GM23338 (cell line): Measurements from ENCODE around the gene ESYT2. TPM values are rescaled to one million over a fixed set of nuclear protein-coding genes. Genes with fewer than 3 reads are reported as not detected.

Experiments used
- ATAC-seq: fragments of 200-7000 bp; cut with Tn5 transposase; 3 replicates; pipeline ENCODE4 v1.9.1; 2020
- DNase-seq: peaks from one replicate; pipeline ENCODE4 v3.0.0-alpha.2; 2015; ENCODE audit warnings: low spot score
- H2AFZ ChIP-seq: fragments of 200-600 bp; sonication (generic); 2 replicates; pipeline ENCODE4 v1.8.0; 2016; ENCODE audit warnings: antibody characterized with exemption, mild to moderate bottlenecking, moderate library complexity
- H3F3A ChIP-seq: fragments of 200-600 bp; sonication (generic); replicated peaks from 2 replicates; pipeline ENCODE4 v1.8.0; 2017; ENCODE audit warnings: antibody characterized with exemption, mixed run types, low read depth
- H3K27ac ChIP-seq: fragments of 200-600 bp; sonication (generic); 2 replicates; pipeline ENCODE4 v1.6.1; 2016; ENCODE audit warnings: low read depth
- H3K27me3 ChIP-seq: fragments of 200-600 bp; sonication (generic); 2 replicates; pipeline ENCODE4 v1.8.0; 2016; ENCODE audit warnings: mild to moderate bottlenecking, mixed run types, moderate library complexity; ENCODE audit not compliant: insufficient read depth
- H3K36me3 ChIP-seq: fragments of 200-600 bp; sonication (generic); 2 replicates; pipeline ENCODE4 v1.8.0; 2016; ENCODE audit warnings: mild to moderate bottlenecking; ENCODE audit not compliant: insufficient read depth
- H3K4me1 ChIP-seq: fragments of 200-600 bp; sonication (generic); 2 replicates; pipeline ENCODE4 v1.8.0; 2016; ENCODE audit warnings: mild to moderate bottlenecking, moderate library complexity; ENCODE audit not compliant: insufficient read depth
- H3K4me2 ChIP-seq: fragments of 200-600 bp; sonication (generic); 2 replicates; pipeline ENCODE4 v1.7.1; 2017; ENCODE audit warnings: mixed run types
- H3K4me3 ChIP-seq: fragments of 200-600 bp; sonication (generic); 2 replicates; pipeline ENCODE4 v1.6.1; 2016; ENCODE audit warnings: mixed run types
- H3K79me2 ChIP-seq: fragments of 200-600 bp; sonication (generic); replicated peaks from 2 replicates; pipeline ENCODE4 v1.8.0; 2017; ENCODE audit warnings: mild to moderate bottlenecking; ENCODE audit not compliant: insufficient read depth
- H3K9me2 ChIP-seq: fragments of 200-600 bp; sonication (generic); 2 replicates; pipeline ENCODE4 v1.8.0; 2017; ENCODE audit not compliant: insufficient read depth
- H4K20me1 ChIP-seq: fragments of 200-600 bp; sonication (generic); replicated peaks from 2 replicates; pipeline ENCODE4 v1.8.0; 2017; ENCODE audit warnings: mild to moderate bottlenecking; ENCODE audit not compliant: insufficient read depth
- H3K27ac Mint-ChIP-seq: 2 replicates; pipeline ENCODE4 v1.8.0; 2020; ENCODE audit warnings: inconsistent platforms, mild to moderate bottlenecking, moderate library complexity, mixed read lengths
- H3K27me3 Mint-ChIP-seq: 3 replicates; pipeline ENCODE4 v1.8.0; 2022; ENCODE audit warnings: low read depth, mild to moderate bottlenecking, moderate library complexity, mixed read lengths, inconsistent platforms; ENCODE audit not compliant: insufficient read depth, poor library complexity
- H3K36me3 Mint-ChIP-seq: 3 replicates; pipeline ENCODE4 v1.8.0; 2021; ENCODE audit warnings: low read depth, mild to moderate bottlenecking, inconsistent platforms, moderate library complexity, mixed read lengths
- H3K4me1 Mint-ChIP-seq: 3 replicates; pipeline ENCODE4 v1.8.0; 2020; ENCODE audit warnings: mild to moderate bottlenecking, inconsistent platforms, mixed read lengths
- H3K4me3 Mint-ChIP-seq: 3 replicates; pipeline ENCODE4 v1.8.0; 2021; ENCODE audit warnings: moderate library complexity, mild to moderate bottlenecking, inconsistent platforms, mixed read lengths
- H3K9me3 Mint-ChIP-seq: 3 replicates; pipeline ENCODE4 v1.8.0; 2020; ENCODE audit warnings: moderate library complexity, mild to moderate bottlenecking, inconsistent platforms, mixed read lengths
- CTCF ChIP-seq, 2 experiments: fragments of 200-600 bp in 1 of 2; sonication (generic) in 1 of 2; conservative IDR thresholded peaks; 2 replicates each; pipeline versions ENCODE4 v1.5.1 to v1.6.1; 2016 to 2017; ENCODE audit warnings: antibody characterized with exemption in 2 of 2, low read depth in 2 of 2, mild to moderate bottlenecking in 2 of 2, moderate library complexity in 1 of 2
- EZH2 ChIP-seq: fragments of 200-600 bp; sonication (generic); IDR thresholded peaks from one replicate; pipeline ENCODE4 v1.8.0; 2017; ENCODE audit warnings: antibody characterized with exemption, mild to moderate bottlenecking, low read depth; ENCODE audit not compliant: unreplicated experiment
- EZH2phosphoT487 ChIP-seq: fragments of 200-600 bp; sonication (generic); IDR thresholded peaks from one replicate; pipeline ENCODE4 v1.8.1; 2018; ENCODE audit warnings: antibody characterized with exemption; ENCODE audit not compliant: unreplicated experiment
- JUNB ChIP-seq: IDR thresholded peaks from one replicate; pipeline ENCODE4 v1.6.1; 2016; ENCODE audit warnings: antibody characterized with exemption; ENCODE audit not compliant: unreplicated experiment
- NANOG ChIP-seq: IDR thresholded peaks from 2 replicates; pipeline ENCODE4 v1.6.1; 2016; ENCODE audit warnings: antibody characterized with exemption, borderline replicate concordance
- POLR2AphosphoS5 ChIP-seq: IDR thresholded peaks from 2 replicates; pipeline ENCODE4 v1.6.1; 2016; ENCODE audit warnings: antibody characterized with exemption, low read depth
- REST ChIP-seq: IDR thresholded peaks from one replicate; pipeline ENCODE4 v1.6.1; 2018; ENCODE audit warnings: antibody characterized with exemption; ENCODE audit not compliant: unreplicated experiment
- polyA plus RNA-seq: library from polyadenylated mRNA; unstranded; fragments of >200 nt; fragmentation: Nextera tagmentation; extraction: Ambion mirVana; gene quantifications from 2 replicates; pipeline ENCODE4 v1.2.1, GENCODE V29; 2016
- total RNA-seq: library from RNA; depleted of rRNA; stranded (reverse); fragments of >200 nt; shearing (Covaris generic); gene quantifications from 2 replicates; pipeline ENCODE4 v1.2.3, GENCODE V29; 2014

ESYT2 gene
- total and polyA plus RNA-seq, 2 experiments from 2014 or later: 9.6 to 52.7 TPM

- no peak overlapping the region for H3K4me3 ChIP-seq
- H3K4me1 Mint-ChIP-seq: no peaks in the 10 kb centered on the region
- H3K4me3 Mint-ChIP-seq: no peak overlapping the region
- H4K20me1 ChIP-seq: peaks cover 10% of the 10 kb centered on the region; the same call in 1 of the 2 replicates
- ATAC-seq (no peak), DNase-seq (no peak)
- H3K4me1 ChIP-seq: no peaks in the 10 kb centered on the region
- no peak for TF ChIP-seq REST
- TF ChIP-seq CTCF (conservative IDR thresholded peaks at IDR 0.05; ENCODE audit: low read depth in 2 of 2): no peak
- TF ChIP-seq NANOG: no peak
- TF ChIP-seq POLR2AphosphoS5: no peak
- no peaks in the 10 kb centered on the region for H3K27me3 ChIP-seq
- H3K36me3 ChIP-seq: peaks cover 12% of the 10 kb centered on the region
- no peak overlapping the region for H2AFZ ChIP-seq
- H3K27me3 Mint-ChIP-seq: peaks cover under 1% of the 10 kb centered on the region
- H3K9me2 ChIP-seq: peaks cover 11% of the 10 kb centered on the region; the same call in 1 of the 2 replicates
- peaks cover 6% of the 10 kb centered on the region; the same call in 1 of the 3 replicates for H3K36me3 Mint-ChIP-seq
- no peak overlapping the region for H3K27ac Mint-ChIP-seq
- no peak overlapping the region for H3K27ac ChIP-seq
- peaks cover 16% of the 10 kb centered on the region for H3F3A ChIP-seq
- H3K9me3 Mint-ChIP-seq: no peaks in the 10 kb centered on the region
- H3K79me2 ChIP-seq: no peaks in the 10 kb centered on the region; the same call in 1 of the 2 replicates
- no peak overlapping the region for H3K4me2 ChIP-seq
These were observed 47.9 kb downstream of the ESYT2 start for GRCh38 chr7:158781217-158781973.

GRCh38 chr7:158779061-158780000 is 50.0 kb downstream of the ESYT2 start:
- no peak overlapping the region for H3K4me3 ChIP-seq
- H3K36me3 ChIP-seq: peaks cover 12% of the 10 kb centered on the region
- Mint-ChIP-seq H3K36me3 (0 out of 3 replicates have a peak, but pooled peaks cover 3% of the 10 kb centered on the region), H3K9me3 (no peaks in the 10 kb centered on the region), H3K27me3 (peaks cover 2% of the 10 kb centered on the region), H3K27ac (no peak overlapping the region; the same call in 1 of the 2 replicates), H3K4me1 (peaks cover 5% of the 10 kb centered on the region; the same call in 2 of the 3 replicates), H3K4me3 (no peak overlapping the region)
- H3K4me2 ChIP-seq: no peak overlapping the region
- H3K9me2 ChIP-seq: peaks cover 11% of the 10 kb centered on the region; the same call in 1 of the 2 replicates
- no peak for DNase-seq
- no peaks in the 10 kb centered on the region for H3K4me1 ChIP-seq
- H4K20me1 ChIP-seq: peaks cover 13% of the 10 kb centered on the region; the same call in 1 of the 2 replicates
- no peak overlapping the region for H2AFZ ChIP-seq
- no peaks in the 10 kb centered on the region; the same call in 1 of the 2 replicates for H3K79me2 ChIP-seq
- ATAC-seq: no peak
- no peaks in the 10 kb centered on the region for H3K27me3 ChIP-seq
- peaks cover 16% of the 10 kb centered on the region for H3F3A ChIP-seq
- no peak overlapping the region for H3K27ac ChIP-seq
- TF ChIP-seq JUNB (no peak), NANOG (no peak), EZH2 (no peak), EZH2phosphoT487 (no peak)
